Activated CD4-positive, alpha-beta T cell treated with anti-CD3 and anti-CD28 coated beads, Interleukin-2, amount 50 U/mL, for 4 hours (primary cell): ENCODE results near the gene B9D1.
"Not testable (repeated sequence)": the region's sequence is repeated elsewhere in the genome, so short reads cannot be mapped to it uniquely, and the experiment has no call there.

Experiments used
- DNase-seq, 2 experiments: peaks; one replicate each; pipeline ENCODE4 v3.0.0-alpha.2; 2020

Gene B9D1

GRCh38 chr17:19353401-19353800, 9.1 kb downstream of the B9D1 start:
- DNase-seq = not testable (repeated sequence)

GRCh38 chr17:19348806-19349205, 13.7 kb downstream of the B9D1 start:
- DNase-seq = no peak

GRCh38 chr17:19348081-19348650, 14.4 kb downstream of the B9D1 start:
- no peak for DNase-seq

- no peak for DNase-seq
These were observed 15.0 kb downstream of the B9D1 start for GRCh38 chr17:19347323-19348080.

- no peak for DNase-seq
These were observed 15.9 kb downstream of the B9D1 start for GRCh38 chr17:19346351-19347255.

GRCh38 chr17:19345486-19346350, 16.8 kb downstream of the B9D1 start:
- DNase-seq = no peak

GRCh38 chr17:19345067-19345460, 17.5 kb downstream of the B9D1 start:
- no peak for DNase-seq

- no peak for DNase-seq
These were observed 18.0 kb downstream of the B9D1 start for GRCh38 chr17:19344311-19345066.

- DNase-seq = no peak
These were observed 18.8 kb downstream of the B9D1 start for GRCh38 chr17:19343671-19344151.

GRCh38 chr17:19343256-19343630, 19.3 kb downstream of the B9D1 start:
- no peak for DNase-seq

- no peak for DNase-seq
These were observed 19.8 kb downstream of the B9D1 start for GRCh38 chr17:19342611-19343255.

- no peak for DNase-seq
These were observed 20.6 kb downstream of the B9D1 start for GRCh38 chr17:19341641-19342610.

GRCh38 chr17:19341211-19341631, 21.3 kb downstream of the B9D1 start:
- no peak for DNase-seq

- DNase-seq = no peak
These were observed 23.1 kb downstream of the B9D1 start for GRCh38 chr17:19339341-19339815.

- DNase-seq = peak; percentile 58 to 61
These were observed 24.2 kb downstream of the B9D1 start for GRCh38 chr17:19338031-19338990.

- DNase-seq = no peak
These were observed 24.9 kb downstream of the B9D1 start for GRCh38 chr17:19337712-19338023.

GRCh38 chr17:19336938-19337711, 25.4 kb downstream of the B9D1 start:
- no peak for DNase-seq
